OCI-LY1 (cell line): ENCODE measurements around the gene EML4.

Experiments
- H2AFZ ChIP-seq: fragments of 200-600 bp; sonication (generic), shearing (Covaris generic); 2 replicates; pipeline ENCODE4 v1.6.0; 2014; ENCODE audit warnings: antibody characterized with exemption, mild to moderate bottlenecking, low read length
- H3F3A ChIP-seq: fragments of 200-600 bp; sonication (generic), shearing (Covaris generic); 2 replicates; pipeline ENCODE4 v1.6.0; 2014; ENCODE audit warnings: mild to moderate bottlenecking, antibody characterized with exemption, low read length, moderate library complexity; ENCODE audit not compliant: insufficient read depth
- H3K27ac ChIP-seq: fragments of 200-600 bp; sonication (generic); 2 replicates; pipeline ENCODE4 v1.5.1; 2014; ENCODE audit warnings: low read length, mixed run types, mild to moderate bottlenecking, low read depth; ENCODE audit not compliant: poor library complexity, severe bottlenecking
- H3K27me3 ChIP-seq: fragments of 200-600 bp; sonication (generic); 2 replicates; pipeline ENCODE4 v1.6.0; 2014; ENCODE audit warnings: antibody characterized with exemption, mild to moderate bottlenecking, low read length, moderate library complexity; ENCODE audit not compliant: insufficient read depth
- H3K36me3 ChIP-seq: fragments of 200-600 bp; sonication (generic); 2 replicates; pipeline ENCODE4 v1.6.1; 2014; ENCODE audit warnings: mild to moderate bottlenecking, antibody characterized with exemption, low read length, moderate library complexity, mixed read lengths; ENCODE audit not compliant: insufficient read depth
- H3K4me1 ChIP-seq: fragments of 200-600 bp; sonication (generic); 2 replicates; pipeline ENCODE4 v1.5.1; 2014; ENCODE audit warnings: mild to moderate bottlenecking, low read length, moderate library complexity; ENCODE audit not compliant: insufficient read depth, severe bottlenecking
- H3K4me2 ChIP-seq: fragments of 200-600 bp; sonication (generic), shearing (Covaris generic); 2 replicates; pipeline ENCODE4 v1.6.1; 2014; ENCODE audit warnings: low read length
- H3K4me3 ChIP-seq: fragments of 200-600 bp; sonication (generic); 2 replicates; pipeline ENCODE4 v1.5.1; 2014; ENCODE audit warnings: low read length, low read depth, mild to moderate bottlenecking, mixed read lengths; ENCODE audit not compliant: poor library complexity, severe bottlenecking
- H3K79me2 ChIP-seq: fragments of 200-600 bp; shearing (Covaris generic); 2 replicates; pipeline ENCODE4 v1.6.1; 2016; ENCODE audit warnings: mixed run types, low read length, mixed read lengths; ENCODE audit not compliant: insufficient read depth
- H3K9ac ChIP-seq: fragments of 200-600 bp; sonication (generic), shearing (Covaris generic); 2 replicates; pipeline ENCODE4 v1.6.1; 2014; ENCODE audit warnings: mild to moderate bottlenecking, low read length, mixed read lengths
- H3K9me2 ChIP-seq: fragments of 200-600 bp; sonication (generic), shearing (Covaris generic); 2 replicates; pipeline ENCODE4 v1.6.1; 2014; ENCODE audit warnings: low read depth, mild to moderate bottlenecking, low read length, mixed read lengths
- H3K9me3 ChIP-seq: fragments of 200-600 bp; shearing (Covaris generic); 2 replicates; pipeline ENCODE4 v1.6.1; 2014; ENCODE audit warnings: low read length, mixed read lengths
- H4K20me1 ChIP-seq: fragments of 200-600 bp; sonication (generic), shearing (Covaris generic); 2 replicates; pipeline ENCODE4 v1.6.0; 2016; ENCODE audit warnings: mild to moderate bottlenecking, low read length; ENCODE audit not compliant: insufficient read depth
- CTCF ChIP-seq: fragments of 200-600 bp; sonication (generic), shearing (Covaris generic); IDR thresholded peaks from 2 replicates; pipeline ENCODE4 v1.5.1; 2017; ENCODE audit warnings: mild to moderate bottlenecking, antibody characterized with exemption, low read length, moderate library complexity, mixed read lengths
- EZH2 ChIP-seq: fragments of 200-600 bp; sonication (generic), shearing (Covaris generic); IDR thresholded peaks from 2 replicates; pipeline ENCODE4 v1.8.0; 2017; ENCODE audit warnings: borderline replicate concordance, mixed run types, mild to moderate bottlenecking, antibody characterized with exemption, low read length, moderate library complexity, mixed read lengths

EML4 gene

GRCh38 chr2:42190191-42190590, 21.0 kb downstream of the EML4 start:
- H3K79me2 ChIP-seq, result no peaks in the 10 kb centered on the region

GRCh38 chr2:42191285-42192009, 22.3 kb downstream of the EML4 start:
- no peaks in the 10 kb centered on the region for H3K27me3 ChIP-seq
- H3K4me1 ChIP-seq, result peaks cover 7% of the 10 kb centered on the region
- no peak overlapping the region for H3K9ac ChIP-seq
- no peaks in the 10 kb centered on the region for H3K36me3 ChIP-seq
- no peak overlapping the region for H3K27ac ChIP-seq
- TF ChIP-seq CTCF (no peak), EZH2 (no peak)
- H3K4me2 ChIP-seq, result no peak overlapping the region
- H3F3A ChIP-seq, result no peaks in the 10 kb centered on the region
- H3K9me3 ChIP-seq, result no peaks in the 10 kb centered on the region
- H3K9me2 ChIP-seq, result no peaks in the 10 kb centered on the region
- no peak overlapping the region for H3K4me3 ChIP-seq
- H2AFZ ChIP-seq, result no peak overlapping the region
- H3K79me2 ChIP-seq, result no peaks in the 10 kb centered on the region
- no peaks in the 10 kb centered on the region for H4K20me1 ChIP-seq

More at GRCh38 chr2:42190191-42190590, 21.0 kb downstream of the EML4 start:
- H3K4me2 ChIP-seq, result no peak overlapping the region
- no peak overlapping the region for H3K4me3 ChIP-seq
- H3K9me3 ChIP-seq, result no peaks in the 10 kb centered on the region
- no peaks in the 10 kb centered on the region for H3K27me3 ChIP-seq
- no peaks in the 10 kb centered on the region for H3K36me3 ChIP-seq
- no peak overlapping the region for H2AFZ ChIP-seq
- no peak overlapping the region for H3K9ac ChIP-seq
- no peaks in the 10 kb centered on the region for H3K9me2 ChIP-seq
- no peak for TF ChIP-seq CTCF
- no peak for TF ChIP-seq EZH2
- peaks cover 7% of the 10 kb centered on the region for H3K4me1 ChIP-seq
- H3K27ac ChIP-seq, result no peak overlapping the region
- H4K20me1 ChIP-seq, result no peaks in the 10 kb centered on the region
- H3F3A ChIP-seq, result no peaks in the 10 kb centered on the region

GRCh38 chr2:42192010-42192373, 22.8 kb downstream of the EML4 start:
- H3K4me1 ChIP-seq, result peaks cover 7% of the 10 kb centered on the region
- no peak overlapping the region for H3K27ac ChIP-seq
- no peaks in the 10 kb centered on the region for H3K79me2 ChIP-seq
- H3K9me2 ChIP-seq, result no peaks in the 10 kb centered on the region
- no peaks in the 10 kb centered on the region for H3K9me3 ChIP-seq
- no peaks in the 10 kb centered on the region for H3K36me3 ChIP-seq
- TF ChIP-seq CTCF (no peak), EZH2 (no peak)
- no peak overlapping the region for H2AFZ ChIP-seq
- no peak overlapping the region for H3K4me3 ChIP-seq
- H4K20me1 ChIP-seq, result no peaks in the 10 kb centered on the region
- no peak overlapping the region for H3K4me2 ChIP-seq
- H3K9ac ChIP-seq, result no peak overlapping the region
- no peaks in the 10 kb centered on the region for H3F3A ChIP-seq
- H3K27me3 ChIP-seq, result no peaks in the 10 kb centered on the region
